Panc1 (cell line): ENCODE measurements around the gene MFGE8. TPM values are rescaled to one million over a fixed set of nuclear protein-coding genes. Genes with fewer than 3 reads are reported as not detected.

ENCODE experiments used
- ATAC-seq: fragments of 200-7000 bp; cut with Tn5 transposase; 2 replicates; pipeline ENCODE4 v1.9.1; 2020; ENCODE audit warnings: mild to moderate bottlenecking, moderate library complexity
- BruUV-seq: library from RNA; stranded (reverse); fragments of 400-500 nt; replicated peaks from 2 replicates; lab custom pipeline; 2021; lab: Mats Ljungman, UMichigan
- CTCF ChIA-PET: fragments of 300-600 bp; sonication (Branson Sonifier 250); formaldehyde crosslinking; loops from one replicate; lab custom pipeline; 2022; ENCODE audit warnings: antibody characterized with exemption; lab: Charles Lee
- POLR2A ChIA-PET: fragments of 300-600 bp; sonication (Branson Sonifier 250); formaldehyde crosslinking; loops from one replicate; lab custom pipeline; 2022; ENCODE audit warnings: antibody characterized with exemption; lab: Charles Lee
- DNase-seq: peaks from one replicate; pipeline ENCODE4 v3.0.0-alpha.2; 2010; ENCODE audit warnings: low read depth, low spot score
- H3K27ac ChIP-seq: 2 replicates; pipeline ENCODE4 v1.5.1; 2011; ENCODE audit warnings: mild to moderate bottlenecking, low read length, inconsistent platforms
- H3K27me3 ChIP-seq: fragments of 200-500 bp; sonication (Bioruptor generic); 2 replicates; pipeline ENCODE4 v1.6.0; 2014; ENCODE audit warnings: low read length, inconsistent platforms; ENCODE audit not compliant: control insufficient read depth, insufficient read depth
- H3K36me3 ChIP-seq: fragments of 200-500 bp; sonication (Bioruptor generic); 2 replicates; pipeline ENCODE4 v1.5.1; 2014; ENCODE audit warnings: inconsistent platforms, mild to moderate bottlenecking, low read length, moderate library complexity; ENCODE audit not compliant: control insufficient read depth, insufficient read depth
- H3K4me1 ChIP-seq: 2 replicates; pipeline ENCODE4 v1.5.1; 2011; ENCODE audit warnings: inconsistent platforms, mild to moderate bottlenecking, low read length, moderate library complexity; ENCODE audit not compliant: control insufficient read depth, insufficient read depth
- H3K4me3 ChIP-seq, 2 experiments: 2 replicates each; pipeline ENCODE4 v1.5.1; 2011 to 2012; ENCODE audit warnings: low read depth in 2 of 2, low read length in 2 of 2, mild to moderate bottlenecking in 2 of 2, inconsistent platforms in 1 of 2, moderate library complexity in 1 of 2
- H3K9me3 ChIP-seq: fragments of 200-500 bp; sonication (Bioruptor generic); 2 replicates; pipeline ENCODE4 v1.5.1; 2014; ENCODE audit warnings: low read depth, mild to moderate bottlenecking, inconsistent platforms, low read length, moderate library complexity; ENCODE audit not compliant: control insufficient read depth, insufficient read depth
- CTCF ChIP-seq: fragments of 450-650 bp; IDR thresholded peaks from 2 replicates; pipeline ENCODE4 v1.5.1; 2017; ENCODE audit warnings: mild to moderate bottlenecking
- POLR2AphosphoS5 ChIP-seq: IDR thresholded peaks from 2 replicates; pipeline ENCODE4 v1.6.1; 2012; ENCODE audit warnings: mild to moderate bottlenecking, low read depth, low read length, moderate library complexity
- REST ChIP-seq, 2 experiments: IDR thresholded peaks; 2 replicates each; pipeline ENCODE4 v1.6.1; 2011 to 2012; ENCODE audit warnings: low read depth in 2 of 2, control low read depth in 1 of 2, low read length in 1 of 2, mild to moderate bottlenecking in 1 of 2, moderate library complexity in 1 of 2; ENCODE audit not compliant: insufficient read depth in 1 of 2
- SIN3A ChIP-seq: IDR thresholded peaks from 2 replicates; pipeline ENCODE4 v1.6.1; 2012; ENCODE audit warnings: low read depth, mild to moderate bottlenecking, low read length, moderate library complexity, borderline replicate concordance; ENCODE audit not compliant: insufficient read depth
- TCF7L2 ChIP-seq: IDR thresholded peaks from 2 replicates; pipeline ENCODE4 v1.6.1; 2011; ENCODE audit warnings: mild to moderate bottlenecking, low read depth, low read length, inconsistent platforms
- in situ Hi-C: cut with HindIII; loops from 2 replicates; pipeline ENCODE4 v1.10.0; 2016; ENCODE audit warnings: low sequenced_read_pairs, low pct_unique_long_range_greater_than_20kb
- intact Hi-C: fragments of 100-400 bp; cut with micrococcal nuclease; formaldehyde crosslinking; loops from one replicate; pipeline ENCODE4 v1.10.0; 2022; ENCODE audit not compliant: unreplicated experiment
- total RNA-seq: library from RNA; stranded (reverse); gene quantifications from one replicate; pipeline ENCODE4 v1.2.1, GENCODE V29; 2021; ENCODE audit not compliant: unreplicated experiment

The MFGE8 gene
- total RNA-seq, 1 experiment from 2014 or later, result 1,799 TPM

- intact Hi-C loops (no loop called here), in situ Hi-C loops (no loop called here)
- no TSS peak for BruUV-seq
- ATAC-seq, result no peak
- peaks cover 43% of the 10 kb centered on the region for H3K4me1 ChIP-seq
- ChIA-PET CTCF (no interaction called here), POLR2A (no interaction called here)
- DNase-seq, result no peak
- H3K9me3 ChIP-seq, result no peaks in the 10 kb centered on the region
- H3K4me3 ChIP-seq, result no peak overlapping the region
- TF ChIP-seq SIN3A (no peak), TCF7L2 (no peak), CTCF (no peak), POLR2AphosphoS5 (no peak), REST (IDR thresholded peaks at IDR 0.05; ENCODE audit: insufficient read depth in 1 of 2, low read depth in 2 of 2, low read length in 1 of 2) (no peak)
- H3K27ac ChIP-seq, result peak overlapping the region; percentile 90
- H3K27me3 ChIP-seq, result no peaks in the 10 kb centered on the region
- no peaks in the 10 kb centered on the region for H3K36me3 ChIP-seq
These were observed 7.2 kb upstream of the MFGE8 start for GRCh38 chr15:88920186-88920891.

- Histone ChIP-seq H3K4me3 (no peak overlapping the region), H3K27me3 (no peaks in the 10 kb centered on the region), H3K4me1 (peaks cover 47% of the 10 kb centered on the region), H3K27ac (peak overlapping the region; percentile 90), H3K9me3 (no peaks in the 10 kb centered on the region), H3K36me3 (no peaks in the 10 kb centered on the region)
- intact Hi-C loops, result no loop called here
- CTCF ChIA-PET, result interaction anchor here (0.5 to 0.7 kb wide), 2 partner anchors 134 to 441 kb away, joined by 4 to 7 read pairs; no protein-coding TSS in a partner anchor
- in situ Hi-C loops, result no loop called here
- POLR2A ChIA-PET, result no interaction called here
- DNase-seq, result peak; percentile 95
- peak; percentile 90 for ATAC-seq
- BruUV-seq, result no TSS peak
- TF ChIP-seq POLR2AphosphoS5, result peak; percentile 74; the same call in 1 of the 2 replicates
- no peak for TF ChIP-seq REST (IDR thresholded peaks at IDR 0.05; ENCODE audit: insufficient read depth in 1 of 2, low read depth in 2 of 2, low read length in 1 of 2)
- TF ChIP-seq TCF7L2, result peak; percentile 56; the same call in 1 of the 2 replicates
These were observed 5.6 kb upstream of the MFGE8 start for GRCh38 chr15:88918738-88919137.
